ENCODE measurements around the gene CWC27.

- TF ChIP-seq RELA (CRISPR knock-in tag; IDR thresholded peaks at IDR 0.05; ENCODE audit: borderline replicate concordance) (no peak), ZNF219 (CRISPR knock-in tag; IDR thresholded peaks at IDR 0.05; ENCODE audit: borderline replicate concordance) (no peak), CTCF (IDR thresholded peaks at IDR 0.05) (no peak), MYBL2 (CRISPR knock-in tag; IDR thresholded peaks at IDR 0.05) (no peak), SMAD4 (CRISPR knock-in tag; IDR thresholded peaks at IDR 0.05) (no peak), CBFB (CRISPR knock-in tag; IDR thresholded peaks at IDR 0.05; ENCODE audit: low read depth) (no peak), ATF2 (CRISPR knock-in tag; IDR thresholded peaks at IDR 0.05; ENCODE audit: borderline replicate concordance, low read depth) (no peak), ATF6 (CRISPR knock-in tag; IDR thresholded peaks at IDR 0.05) (no peak)
Observed at GRCh38 chr5:64754066-64754465, 14.7 kb upstream of the CWC27 start.

Measured in WTC11 (cell line).